Ishikawa (cell line): Measurements from ENCODE around the gene MPC1L.

Experiments
- CEBPB ChIP-seq: IDR thresholded peaks from 2 replicates; pipeline ENCODE4 v1.6.1; 2012
- CREB1 ChIP-seq: IDR thresholded peaks from 2 replicates; pipeline ENCODE4 v1.6.1; 2012; ENCODE audit warnings: low read depth
- EGR1 ChIP-seq: IDR thresholded peaks from 2 replicates; pipeline ENCODE4 v1.6.1; 2012
- EP300 ChIP-seq: IDR thresholded peaks from 2 replicates; pipeline ENCODE4 v1.6.1; 2012; ENCODE audit warnings: borderline replicate concordance
- FOXM1 ChIP-seq: IDR thresholded peaks from 2 replicates; pipeline ENCODE4 v1.6.1; 2012; ENCODE audit warnings: low read depth, borderline replicate concordance
- RAD21 ChIP-seq: IDR thresholded peaks from 2 replicates; pipeline ENCODE4 v1.6.1; 2012; ENCODE audit warnings: low read depth
- YY1 ChIP-seq: IDR thresholded peaks from 2 replicates; pipeline ENCODE4 v1.6.1; 2012; ENCODE audit warnings: low read depth
- TF ChIP-seq, protein P1 (sequence below): IDR thresholded peaks from 2 replicates; pipeline ENCODE4 v1.6.1; 2012
- TF ChIP-seq, protein P2 (sequence below): IDR thresholded peaks from 2 replicates; pipeline ENCODE4 v1.6.1; 2012

DNA sequence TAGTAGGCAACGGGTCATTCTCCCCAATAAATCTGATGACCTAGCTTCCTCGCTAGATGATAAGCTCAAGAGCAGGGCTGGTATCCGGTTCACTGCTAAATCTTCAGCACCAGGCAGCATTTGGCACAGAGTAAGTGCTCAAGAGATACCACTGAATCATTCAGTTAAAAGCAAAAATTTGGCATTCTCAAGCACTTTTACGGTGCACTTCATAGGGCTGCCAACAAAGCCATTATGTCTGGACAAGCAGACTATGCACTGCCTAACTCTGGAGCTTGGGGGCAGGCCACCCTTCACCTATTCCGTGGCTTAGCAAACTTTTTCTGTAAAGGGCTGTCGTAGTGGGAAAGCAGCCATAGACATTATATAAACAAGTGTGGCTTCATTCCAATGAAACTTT is 47.9 kb downstream of the MPC1L start:
- no peak for TF ChIP-seq EP300
- TF ChIP-seq FOXM1: no peak
- TF ChIP-seq CREB1: no peak
- no peak for TF ChIP-seq CEBPB
- TF ChIP-seq, protein P1, sequence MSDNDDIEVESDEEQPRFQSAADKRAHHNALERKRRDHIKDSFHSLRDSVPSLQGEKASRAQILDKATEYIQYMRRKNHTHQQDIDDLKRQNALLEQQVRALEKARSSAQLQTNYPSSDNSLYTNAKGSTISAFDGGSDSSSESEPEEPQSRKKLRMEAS: no peak
- TF ChIP-seq, protein P2, sequence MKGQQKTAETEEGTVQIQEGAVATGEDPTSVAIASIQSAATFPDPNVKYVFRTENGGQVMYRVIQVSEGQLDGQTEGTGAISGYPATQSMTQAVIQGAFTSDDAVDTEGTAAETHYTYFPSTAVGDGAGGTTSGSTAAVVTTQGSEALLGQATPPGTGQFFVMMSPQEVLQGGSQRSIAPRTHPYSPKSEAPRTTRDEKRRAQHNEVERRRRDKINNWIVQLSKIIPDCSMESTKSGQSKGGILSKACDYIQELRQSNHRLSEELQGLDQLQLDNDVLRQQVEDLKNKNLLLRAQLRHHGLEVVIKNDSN: no peak
- no peak for TF ChIP-seq YY1
- no peak for TF ChIP-seq EGR1
- no peak for TF ChIP-seq RAD21
